Endothelial cell (in vitro differentiated cells): ENCODE results near the gene MNDA. TPM values are rescaled to one million over a fixed set of nuclear protein-coding genes. Genes with fewer than 3 reads are reported as not detected.
"Not testable (repeated sequence)": the region's sequence is repeated elsewhere in the genome, so short reads cannot be mapped to it uniquely, and the experiment has no call there.

Source experiments
- DNase-seq: peaks from one replicate; pipeline ENCODE4 v3.0.0; 2021; ENCODE audit warnings: low spot score
- H3K27ac Mint-ChIP-seq: one replicate; pipeline ENCODE4 v1.8.0; 2021; ENCODE audit warnings: mixed read lengths, inconsistent platforms; ENCODE audit not compliant: unreplicated experiment
- H3K27me3 Mint-ChIP-seq: one replicate; pipeline ENCODE4 v1.8.0; 2021; ENCODE audit warnings: mild to moderate bottlenecking, moderate library complexity, mixed read lengths, inconsistent platforms; ENCODE audit not compliant: unreplicated experiment
- H3K36me3 Mint-ChIP-seq: one replicate; pipeline ENCODE4 v1.8.0; 2021; ENCODE audit warnings: mild to moderate bottlenecking, low read depth, mixed read lengths, inconsistent platforms; ENCODE audit not compliant: unreplicated experiment
- H3K4me1 Mint-ChIP-seq: one replicate; pipeline ENCODE4 v1.8.0; 2021; ENCODE audit warnings: mild to moderate bottlenecking, mixed read lengths, inconsistent platforms; ENCODE audit not compliant: unreplicated experiment
- H3K4me3 Mint-ChIP-seq: one replicate; pipeline ENCODE4 v1.8.0; 2021; ENCODE audit warnings: mild to moderate bottlenecking, mixed read lengths, inconsistent platforms; ENCODE audit not compliant: unreplicated experiment
- H3K9me3 Mint-ChIP-seq: one replicate; pipeline ENCODE4 v1.8.0; 2021; ENCODE audit warnings: mixed read lengths, inconsistent platforms; ENCODE audit not compliant: unreplicated experiment
- total RNA-seq: library from RNA; stranded (reverse); fragmentation: NEBNext Ultra II Directional; extraction: Animal tissue kit (Norgen Biotek cat#: 25700); gene quantifications from one replicate; pipeline ENCODE4 v1.2.1, GENCODE V29; 2021; ENCODE audit not compliant: unreplicated experiment
- TF ChIP-seq, protein P1 (sequence below): fragments of 200-600 bp; sonication (generic); IDR thresholded peaks from one replicate; pipeline ENCODE4 v1.5.0; 2021; ENCODE audit warnings: antibody characterized with exemption; ENCODE audit not compliant: unreplicated experiment

MNDA gene
- total RNA-seq, 1 donor from 2014 or later, result not detected

DNA sequence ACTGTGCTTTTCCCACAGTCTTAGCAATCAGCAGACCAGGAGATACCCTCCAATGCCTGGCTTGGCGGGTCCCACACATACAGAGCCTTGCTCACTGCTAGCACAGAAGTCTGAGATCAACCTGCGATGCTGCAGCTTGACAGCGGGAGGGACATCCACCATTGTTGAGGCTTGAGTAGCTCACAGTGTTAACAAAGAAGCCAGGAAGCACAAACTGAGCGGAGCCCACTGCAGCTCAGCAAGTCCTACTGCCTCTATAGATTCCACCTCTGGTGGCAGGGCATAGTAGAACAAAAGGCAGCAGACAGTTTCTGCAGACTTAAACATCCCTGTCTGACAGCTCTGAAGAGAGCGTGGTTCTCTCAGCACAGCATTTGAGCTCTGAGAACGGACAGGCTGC lies 33.4 kb downstream of the MNDA start:
- H3K9me3 Mint-ChIP-seq, result no peaks in the 10 kb centered on the region
- TF ChIP-seq, protein P1, sequence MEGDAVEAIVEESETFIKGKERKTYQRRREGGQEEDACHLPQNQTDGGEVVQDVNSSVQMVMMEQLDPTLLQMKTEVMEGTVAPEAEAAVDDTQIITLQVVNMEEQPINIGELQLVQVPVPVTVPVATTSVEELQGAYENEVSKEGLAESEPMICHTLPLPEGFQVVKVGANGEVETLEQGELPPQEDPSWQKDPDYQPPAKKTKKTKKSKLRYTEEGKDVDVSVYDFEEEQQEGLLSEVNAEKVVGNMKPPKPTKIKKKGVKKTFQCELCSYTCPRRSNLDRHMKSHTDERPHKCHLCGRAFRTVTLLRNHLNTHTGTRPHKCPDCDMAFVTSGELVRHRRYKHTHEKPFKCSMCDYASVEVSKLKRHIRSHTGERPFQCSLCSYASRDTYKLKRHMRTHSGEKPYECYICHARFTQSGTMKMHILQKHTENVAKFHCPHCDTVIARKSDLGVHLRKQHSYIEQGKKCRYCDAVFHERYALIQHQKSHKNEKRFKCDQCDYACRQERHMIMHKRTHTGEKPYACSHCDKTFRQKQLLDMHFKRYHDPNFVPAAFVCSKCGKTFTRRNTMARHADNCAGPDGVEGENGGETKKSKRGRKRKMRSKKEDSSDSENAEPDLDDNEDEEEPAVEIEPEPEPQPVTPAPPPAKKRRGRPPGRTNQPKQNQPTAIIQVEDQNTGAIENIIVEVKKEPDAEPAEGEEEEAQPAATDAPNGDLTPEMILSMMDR, result no peak
- H3K36me3 Mint-ChIP-seq, result no peaks in the 10 kb centered on the region
- DNase-seq, result no peak
- H3K27ac Mint-ChIP-seq, result no peak overlapping the region
- H3K4me3 Mint-ChIP-seq, result no peak overlapping the region
- no peaks in the 10 kb centered on the region for H3K27me3 Mint-ChIP-seq
- H3K4me1 Mint-ChIP-seq, result no peaks in the 10 kb centered on the region

- not testable (repeated sequence) for DNase-seq, H3K27me3 Mint-ChIP-seq, H3K4me3 Mint-ChIP-seq, H3K36me3 Mint-ChIP-seq, H3K27ac Mint-ChIP-seq, H3K9me3 Mint-ChIP-seq, H3K4me1 Mint-ChIP-seq
Measured at GRCh38 chr1:158870438-158870837, 39.3 kb downstream of the MNDA start.

DNA sequence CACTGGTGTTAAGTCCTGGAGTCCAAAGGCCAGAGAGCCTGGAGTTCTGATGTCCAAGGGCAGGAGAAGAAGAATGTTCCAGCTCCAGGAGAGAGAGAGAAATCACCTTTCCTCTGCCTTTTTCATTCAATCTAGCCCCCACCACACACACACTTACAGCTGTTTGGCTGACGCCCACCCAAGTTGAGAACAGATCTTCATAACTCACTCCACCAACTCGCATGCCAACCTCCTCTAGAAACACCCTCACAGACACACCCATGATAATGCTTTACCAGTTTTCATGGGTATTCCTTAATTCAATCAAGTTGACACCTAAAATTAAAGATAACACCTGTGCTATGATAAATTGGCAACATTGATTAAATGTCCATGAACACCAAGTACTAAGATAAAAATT lies 42.0 kb downstream of the MNDA start:
- Mint-ChIP-seq H3K36me3 (no peaks in the 10 kb centered on the region), H3K4me1 (no peaks in the 10 kb centered on the region), H3K9me3 (no peaks in the 10 kb centered on the region), H3K27ac (no peak overlapping the region), H3K4me3 (no peak overlapping the region), H3K27me3 (peaks cover 3% of the 10 kb centered on the region)
- TF ChIP-seq, protein P1, result no peak
- no peak for DNase-seq

GRCh38 chr1:158893654-158894053 lies 62.5 kb downstream of the MNDA start:
- no peak for DNase-seq
- Mint-ChIP-seq H3K36me3 (no peaks in the 10 kb centered on the region), H3K27me3 (no peaks in the 10 kb centered on the region), H3K4me3 (no peak overlapping the region), H3K27ac (no peak overlapping the region), H3K9me3 (no peaks in the 10 kb centered on the region), H3K4me1 (no peaks in the 10 kb centered on the region)
- TF ChIP-seq, protein P1, result no peak

DNA sequence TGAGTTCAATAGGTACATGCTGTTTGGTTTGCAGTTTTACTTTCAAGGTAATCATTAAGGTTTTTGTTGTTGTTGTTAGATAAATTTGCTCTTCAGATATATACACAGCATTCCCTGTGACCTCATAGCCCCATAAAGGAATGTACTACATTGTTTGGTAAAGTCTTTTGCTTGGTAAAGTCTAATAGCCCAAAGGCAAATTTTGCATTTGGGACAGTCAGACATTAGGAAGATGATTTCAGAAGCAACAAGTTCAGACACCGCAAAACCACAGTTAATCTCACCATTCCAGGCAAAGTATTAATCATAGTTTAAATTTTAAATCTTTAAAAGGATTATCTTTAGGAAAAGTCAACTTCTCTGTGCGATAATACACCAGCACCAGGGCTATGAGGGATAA lies 67.6 kb downstream of the MNDA start:
- TF ChIP-seq, protein P1, result no peak
- Mint-ChIP-seq H3K36me3 (no peaks in the 10 kb centered on the region), H3K4me3 (no peak overlapping the region), H3K9me3 (no peaks in the 10 kb centered on the region), H3K4me1 (peaks cover 3% of the 10 kb centered on the region), H3K27ac (no peak overlapping the region), H3K27me3 (no peaks in the 10 kb centered on the region)
- no peak for DNase-seq

Other genes with a start within 250 kb of the MNDA start
- gene OR10Z1, start 226.1 kb upstream of the MNDA start, total RNA-seq, result not detected
- 6.1 TPM for gene SPTA1, start 144.6 kb upstream of the MNDA start, total RNA-seq
- not detected for gene OR6K2, start 130.7 kb upstream of the MNDA start, total RNA-seq
- gene OR6K3, start 110.6 kb upstream of the MNDA start, total RNA-seq, result not detected
- gene OR6K6, start 76.6 kb upstream of the MNDA start, total RNA-seq, result not detected
- gene OR6N1, start 59.2 kb upstream of the MNDA start, total RNA-seq, result not detected
- gene OR6N2, start 50.1 kb upstream of the MNDA start, total RNA-seq, result not detected
- gene PYHIN1, start 100.2 kb downstream of the MNDA start, total RNA-seq, result not detected
- 258 TPM for gene IFI16, start 178.6 kb downstream of the MNDA start, total RNA-seq
- 29.2 TPM for gene AIM2, start 245.4 kb downstream of the MNDA start, total RNA-seq